Measurements from ENCODE around the gene VAV3. TPM values are rescaled to one million over a fixed set of nuclear protein-coding genes. Genes with fewer than 3 reads are reported as not detected.

The VAV3 gene
- total and polyA plus RNA-seq, 2 of the 13 experiments (the other 11 are each of a cell fraction or from before 2014, with no cell fraction given), result 15.9 to 29.8 TPM

- TF ChIP-seq MYPOP (CRISPR knock-in tag; IDR thresholded peaks at IDR 0.05) (no peak), ZNF503 (CRISPR knock-in tag; IDR thresholded peaks at IDR 0.05) (peak; percentile 92), ZNF180 (CRISPR knock-in tag; IDR thresholded peaks at IDR 0.05; ENCODE audit: borderline replicate concordance, low read depth) (no peak), NR2F2 (IDR thresholded peaks at IDR 0.05; ENCODE audit: borderline replicate concordance, low read depth) (peak; percentile 75; the same call in 1 of the 2 replicates), ZNF331 (CRISPR knock-in tag; IDR thresholded peaks at IDR 0.05) (peak; percentile 35; the same call in 1 of the 2 replicates), TRIM22 (IDR thresholded peaks at IDR 0.05) (no peak), FOXP4 (CRISPR knock-in tag; IDR thresholded peaks at IDR 0.05) (peak; percentile 67; the same call in 1 of the 2 replicates), TFAP4 (IDR thresholded peaks at IDR 0.05; ENCODE audit: borderline replicate concordance, low read depth) (peak; percentile 45; the same call in 1 of the 2 replicates), HOXA3 (CRISPR knock-in tag; IDR thresholded peaks at IDR 0.05) (no peak), ZNF644 (CRISPR knock-in tag; IDR thresholded peaks at IDR 0.05; ENCODE audit: low read depth) (0 out of 2 replicates have a peak, but pooled peaks have one; percentile 39), ZGPAT (CRISPR knock-in tag; IDR thresholded peaks at IDR 0.05) (peak; percentile 74), TBX3 (IDR thresholded peaks at IDR 0.05; ENCODE audit: borderline replicate concordance) (peak; percentile 85; the same call in 1 of the 2 replicates), PLSCR1 (CRISPR knock-in tag; IDR thresholded peaks at IDR 0.05; ENCODE audit: borderline replicate concordance) (no peak), TOE1 (CRISPR knock-in tag; IDR thresholded peaks at IDR 0.05) (no peak), NKX3-1 (CRISPR knock-in tag; IDR thresholded peaks at IDR 0.05) (peak; percentile 48; the same call in 1 of the 2 replicates), SOX13 (IDR thresholded peaks at IDR 0.05) (peak; percentile 96), SOX13 (CRISPR knock-in tag; conservative IDR thresholded peaks at IDR 0.05 in 1 of 2, IDR thresholded peaks at IDR 0.05 in 1 of 2) (peak in 1 of 2 experiments; percentile 99; a peak in 2 of 4 replicates), ZNF276 (CRISPR knock-in tag; IDR thresholded peaks at IDR 0.05; ENCODE audit: low read depth) (no peak)
Observed at GRCh38 chr1:107681001-107681479, 283.9 kb downstream of the VAV3 start (continued).
